Heart left ventricle (tissue), 16 donors: ENCODE results near the gene CXCL11. TPM values are rescaled to one million over a fixed set of nuclear protein-coding genes. Genes with fewer than 3 reads are reported as not detected.

Source experiments
- ATAC-seq, 4 donors: fragments of 200-7000 bp; cut with Tn5 transposase; one replicate each; pipeline ENCODE4 v1.9.1; 2020 to 2022; ENCODE audit warnings: moderate library complexity in 4 of 4, mild to moderate bottlenecking in 3 of 4, moderate number of reproducible peaks in 1 of 4
- DNase-seq, 5 donors: peaks; one replicate each; pipeline ENCODE4 v3.0.0-alpha.2; 2020
- H3K27ac ChIP-seq, 12 donors: fragments of 200-600 bp; sonication (generic) in 4 of 12; one replicate each; pipeline versions ENCODE4 v1.5.0 to v1.8.0; 2016 to 2022; ENCODE audit warnings: mild to moderate bottlenecking in 2 of 12
- H3K27me3 ChIP-seq, 9 donors: fragments of 200-600 bp; sonication (generic) in 2 of 9; one replicate each; pipeline versions ENCODE4 v1.5.1 to v1.8.0; 2016 to 2022; ENCODE audit warnings: mild to moderate bottlenecking in 3 of 9
- H3K36me3 ChIP-seq, 9 donors: fragments of 200-600 bp; sonication (generic) in 2 of 9; one replicate each; pipeline versions ENCODE4 v1.5.0 to v1.8.0; 2018 to 2022; ENCODE audit warnings: mild to moderate bottlenecking in 2 of 9
- H3K4me1 ChIP-seq, 12 donors: fragments of 200-600 bp; sonication (generic) in 4 of 12; one replicate each; pipeline versions ENCODE4 v1.5.0 to v1.8.0; 2016 to 2022; ENCODE audit warnings: mild to moderate bottlenecking in 3 of 12
- H3K4me3 ChIP-seq, 12 donors: fragments of 200-600 bp; sonication (generic) in 4 of 12; one replicate each; pipeline versions ENCODE4 v1.5.0 to v1.8.0; 2017 to 2022; ENCODE audit warnings: mild to moderate bottlenecking in 9 of 12, moderate library complexity in 4 of 12
- H3K9me3 ChIP-seq, 12 donors: fragments of 200-600 bp; sonication (generic) in 4 of 12; one replicate each; pipeline versions ENCODE4 v1.5.0 to v1.8.0; 2016 to 2022; ENCODE audit warnings: mild to moderate bottlenecking in 1 of 12
- CTCF ChIP-seq, 12 donors: fragments of 200-600 bp; sonication (generic) in 4 of 12; IDR thresholded peaks; one replicate each; pipeline versions ENCODE4 v1.5.0 to v1.8.0; 2018 to 2022; ENCODE audit warnings: antibody characterized with exemption in 12 of 12, mild to moderate bottlenecking in 5 of 12
- POLR2A ChIP-seq, 2 donors: fragments of 450-650 bp; IDR thresholded peaks; one replicate each; pipeline ENCODE4 v1.6.1; 2017; ENCODE audit warnings: antibody characterized with exemption in 2 of 2, mild to moderate bottlenecking in 2 of 2, moderate library complexity in 2 of 2
- WGBS, 4 donors: extraction: QIAGEN DNeasy Blood & Tissue Kit in 2 of 4; methylation state at CpG; one replicate each; pipeline versions ENCODE4 v1.1.5 to v1.1.7; 2013 to 2018; 5-methylcytosine and 5-hydroxymethylcytosine counted together
- intact Hi-C, 10 donors: fragments of 100-400 bp; cut with DNase I; formaldehyde crosslinking; loops; one replicate each; pipeline versions ENCODE4 v1.11.1 to v1.14.2; 2022
- polyA plus RNA-seq, 2 donors: library from polyadenylated mRNA; stranded (reverse); fragments of 200-250 nt; gene quantifications; one replicate each; pipeline ENCODE4 v1.2.3, GENCODE V29; 2013
- total RNA-seq, 9 donors: library from RNA; depleted of rRNA in 2 of 9; stranded (reverse); fragments of >200 nt in 2 of 9; fragmentation: NEBNext Ultra II Directional in 3 of 9; extraction: Animal tissue kit (Norgen Biotek cat#: 25700) in 3 of 9; gene quantifications; one replicate each; pipeline versions ENCODE4 v1.1.0 to v1.2.4, GENCODE V29; 2016 to 2023
- donor health status: ischemic (EF 13 %, LVEDD 7.1; RV severe dilation, severe dysfunction).
- donor health status: healthy with polysubstance abuse.
- donor health status: DM: no; HTN: yes; CAD: no.
- donor health status: DM: no; HTN: no; CAD: no.
- donor health status: ischemic (EF 25% LVEDD 6.9; RV normal size, moderate dysfunction).
- donor health status: ischemic (EF 25% LVEDD 5.7; RV mildly dilated, moderate dysfunction).
- donor health status: healthy.
- donor health status: DM: yes; HTN: yes; CAD: no.
- donor health status: ischemic (EF 35%, LVEDD 5.7; RV mildly dilated, moderate dysfunction).
- donor health status: nonischemic (EF 11% LVEDD 7.7; RV severe dilation, severe dysfunction).
- donor health status: DM: yes; HTN: yes; CAD: no.
- donor health status: PGD.
- donor health status: ischemic (EF 29% LVEDD 5.4; RV normal size, mild dysfunction).
- donor health status: nonischemic (EF 23%, LVEDD 6.1; RV moderate dilation, normal function).

The CXCL11 gene
- total and polyA plus RNA-seq, 11 donors: 0.06 to 70.7 (median 1.8) TPM; not detected in 7

DNA sequence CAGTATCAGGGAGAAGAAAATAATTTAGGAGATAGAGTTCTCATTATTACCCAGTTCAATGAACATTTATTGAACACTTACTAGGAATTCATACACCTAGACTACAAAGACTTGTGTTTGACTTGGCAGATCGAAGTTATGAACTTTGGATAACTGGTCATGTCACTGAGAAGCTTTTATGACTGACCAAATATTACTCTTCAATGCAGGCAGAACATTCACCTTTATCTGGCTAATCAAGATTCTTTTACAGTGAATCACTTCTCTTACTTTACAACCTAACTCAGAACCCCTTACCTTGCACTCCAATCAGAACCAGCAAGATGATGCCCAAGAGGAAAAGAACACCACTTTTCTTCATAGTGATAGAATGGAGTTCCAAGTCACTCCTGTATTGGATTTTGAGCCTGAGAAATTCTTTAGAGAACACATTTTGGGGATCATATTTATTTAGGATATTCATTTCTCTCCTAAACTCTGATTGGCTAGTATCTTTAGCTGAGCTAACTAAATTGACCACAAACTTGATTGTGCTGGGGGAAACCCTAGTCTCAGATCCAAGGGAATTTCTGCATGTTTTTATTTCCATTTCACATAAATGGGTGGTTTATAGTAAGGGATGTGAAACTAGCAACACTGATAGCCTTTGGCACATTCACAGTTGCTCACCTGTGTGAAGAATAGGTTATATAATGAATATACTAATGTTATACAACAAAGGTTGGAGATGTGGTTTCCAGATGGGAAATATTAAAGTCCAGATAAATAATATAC is 28.6 kb downstream of the CXCL11 start, which contains the start of gene CXCL9:
TSS of gene CXCL9 (minus strand) at position 421 of the 774 bp plus-strand sequence. CDS start at position 361, 60 bp downstream.
- peak within 1 kb of the TSS in 1 of 12 donors; percentile 33 for H3K4me3 ChIP-seq
- no peak within 1 kb of the TSS for H3K27ac ChIP-seq
- TF ChIP-seq CTCF (IDR thresholded peaks at IDR 0.05) (no peak), POLR2A (IDR thresholded peaks at IDR 0.05) (no peak)
- ATAC-seq (no peak), DNase-seq (no peak)
- H3K9me3 ChIP-seq: no peaks in the 10 kb centered on the region
- H3K4me1 ChIP-seq: peaks cover 0 to 27% (median 9%) of the 10 kb centered on the region in 12 donors
- H3K36me3 ChIP-seq: no peaks in the 10 kb centered on the region
- WGBS, 4 donors: 72 to 94% (median 81%) methylated on average over 1 of the region's 1 CpG
- H3K27me3 ChIP-seq: no peaks in the 10 kb centered on the region
- intact Hi-C loops: no loop called here

DNA sequence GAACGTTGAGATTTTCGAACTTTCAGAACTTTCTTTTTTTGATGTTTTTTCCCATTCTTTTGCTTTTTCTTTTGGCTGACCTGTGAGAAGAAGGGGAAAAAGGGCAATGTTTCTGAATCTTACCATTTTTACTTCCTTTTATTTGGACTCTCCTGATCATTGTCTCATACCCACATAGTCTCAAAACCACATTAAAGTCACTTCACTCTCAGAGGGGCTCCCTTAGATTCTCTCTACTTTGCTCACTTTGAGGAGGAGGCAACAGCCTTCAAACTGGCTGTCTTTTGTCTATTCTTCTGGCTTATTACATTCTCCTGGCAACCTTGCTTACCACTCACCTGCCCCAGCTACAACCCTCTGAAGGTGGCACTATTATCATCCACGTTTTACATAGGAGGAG is 32.2 kb downstream of the CXCL11 start:
- no peak for ATAC-seq
- Histone ChIP-seq H3K27me3 (no peaks in the 10 kb centered on the region), H3K9me3 (no peaks in the 10 kb centered on the region), H3K4me1 (peaks cover 0 to 20% (median 4%) of the 10 kb centered on the region in 12 donors), H3K27ac (peak overlapping the region in 6 of 12 donors; percentile 21 to 77 (median 48)), H3K36me3 (no peaks in the 10 kb centered on the region), H3K4me3 (no peak overlapping the region)
- 86 to 96% (median 89%) methylated on average over 3 of the region's 3 CpGs for WGBS, 4 donors
- DNase-seq: no peak
- intact Hi-C loops: loop anchor here in 1 of 10 donors (2.0 kb wide), 1 partner anchor 67 kb away; no protein-coding TSS in a partner anchor
- no peak for TF ChIP-seq CTCF (IDR thresholded peaks at IDR 0.05)
- no peak for TF ChIP-seq POLR2A (IDR thresholded peaks at IDR 0.05)

DNA sequence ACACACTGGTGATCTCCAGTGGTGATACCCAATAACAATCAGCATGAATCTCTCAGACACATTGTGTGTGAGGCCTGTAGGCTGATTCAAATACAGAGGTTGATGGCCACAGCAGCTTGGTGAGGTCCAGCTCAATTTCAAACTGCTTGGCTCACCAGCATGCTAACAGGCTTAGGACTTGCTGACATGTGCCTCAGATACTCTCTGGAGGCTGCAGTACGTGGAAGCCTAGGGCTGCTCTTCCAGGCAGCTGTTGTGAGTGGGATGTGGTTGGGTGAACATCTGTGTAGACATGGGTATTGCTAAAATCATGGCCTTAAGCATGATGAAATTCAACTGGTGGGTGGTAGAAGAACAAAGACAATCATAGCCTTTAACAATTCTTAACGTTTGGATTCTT is 32.8 kb downstream of the CXCL11 start:
- H3K36me3 ChIP-seq: no peaks in the 10 kb centered on the region
- DNase-seq: peak in 3 of 5 donors; percentile 49 to 56 (median 54)

More for the DNA sequence above, 32.8 kb downstream of the CXCL11 start:
- intact Hi-C loops: no loop called here
- WGBS, 4 donors: 58 to 70% (median 64%) methylated on average over 2 of the region's 2 CpGs
- Histone ChIP-seq H3K4me3 (no peak overlapping the region), H3K4me1 (peaks cover 0 to 20% (median 4%) of the 10 kb centered on the region in 12 donors), H3K9me3 (no peaks in the 10 kb centered on the region), H3K27me3 (no peaks in the 10 kb centered on the region), H3K27ac (peak overlapping the region in 8 of 12 donors; percentile 9 to 77 (median 62))
- peak; percentile 61 to 96 (median 90) for ATAC-seq
- TF ChIP-seq POLR2A (IDR thresholded peaks at IDR 0.05): no peak
- TF ChIP-seq CTCF (IDR thresholded peaks at IDR 0.05): no peak
